Measurements from ENCODE around the gene GOLGA6B. TPM values are rescaled to one million over a fixed set of nuclear protein-coding genes. Genes with fewer than 3 reads are reported as not detected.
"Not testable (repeated sequence)": the region's sequence is repeated elsewhere in the genome, so short reads cannot be mapped to it uniquely, and the experiment has no call there.

Gene GOLGA6B
- total RNA-seq, 2 donors from 2014 or later, result not detected

- H3K4me3 ChIP-seq; H3K9me3 ChIP-seq; H3K36me3 ChIP-seq; H3K27me3 ChIP-seq (replicated peaks; ENCODE audit: insufficient read depth); DNase-seq (ENCODE audit: low spot score); H3K27ac ChIP-seq; H3K4me1 ChIP-seq (ENCODE audit: control insufficient read depth in 1 of 2, low read depth in 2 of 2); ATAC-seq (ENCODE audit: insufficient number of reproducible peaks, low FRiP score, low read depth): not testable (repeated sequence)
These were observed 6.6 kb downstream of the GOLGA6B start for GRCh38 chr15:72661081-72661480.

- H3K36me3 ChIP-seq; ATAC-seq (ENCODE audit: insufficient number of reproducible peaks, low FRiP score, low read depth); H3K27ac ChIP-seq; H3K4me1 ChIP-seq (ENCODE audit: control insufficient read depth in 1 of 2, low read depth in 2 of 2); H3K9me3 ChIP-seq; H3K27me3 ChIP-seq (replicated peaks; ENCODE audit: insufficient read depth); H3K4me3 ChIP-seq; DNase-seq (ENCODE audit: low spot score): not testable (repeated sequence)
These were observed 9.4 kb downstream of the GOLGA6B start for GRCh38 chr15:72663931-72664330.

- H3K27me3 ChIP-seq (replicated peaks; ENCODE audit: insufficient read depth); H3K4me3 ChIP-seq; H3K9me3 ChIP-seq; DNase-seq (ENCODE audit: low spot score); H3K4me1 ChIP-seq (ENCODE audit: control insufficient read depth in 1 of 2, low read depth in 2 of 2); H3K27ac ChIP-seq; H3K36me3 ChIP-seq; ATAC-seq (ENCODE audit: insufficient number of reproducible peaks, low FRiP score, low read depth): not testable (repeated sequence)
These were observed 11.2 kb downstream of the GOLGA6B start for GRCh38 chr15:72665706-72666105.

- not testable (repeated sequence) for H3K27ac ChIP-seq; H3K36me3 ChIP-seq; H3K9me3 ChIP-seq; ATAC-seq (ENCODE audit: insufficient number of reproducible peaks, low FRiP score, low read depth); H3K4me1 ChIP-seq (ENCODE audit: control insufficient read depth in 1 of 2, low read depth in 2 of 2); DNase-seq (ENCODE audit: low spot score); H3K27me3 ChIP-seq (replicated peaks; ENCODE audit: insufficient read depth); H3K4me3 ChIP-seq
These were observed 15.3 kb downstream of the GOLGA6B start for GRCh38 chr15:72669803-72670202.

GRCh38 chr15:72670656-72671352 lies 16.3 kb downstream of the GOLGA6B start:
- peak; percentile 69 for TF ChIP-seq CTCF (IDR thresholded peaks at IDR 0.05)
- not testable (repeated sequence) for H3K9me3 ChIP-seq; H3K4me1 ChIP-seq (ENCODE audit: control insufficient read depth in 1 of 2, low read depth in 2 of 2); H3K36me3 ChIP-seq; H3K27me3 ChIP-seq (replicated peaks; ENCODE audit: insufficient read depth); H3K27ac ChIP-seq
- H3K4me3 ChIP-seq, result peak overlapping the region; percentile 60
- DNase-seq (ENCODE audit: low spot score), result peak; percentile 24
- ATAC-seq (ENCODE audit: insufficient number of reproducible peaks, low FRiP score, low read depth), result peak; percentile 55

GRCh38 chr15:72671525-72671924 lies 17.0 kb downstream of the GOLGA6B start:
- TF ChIP-seq CTCF (IDR thresholded peaks at IDR 0.05), result no peak
- no peaks in the 10 kb centered on the region for H3K9me3 ChIP-seq
- no peak overlapping the region for H3K27ac ChIP-seq
- ATAC-seq (ENCODE audit: insufficient number of reproducible peaks, low FRiP score, low read depth), result peak; percentile 20
- no peak overlapping the region for H3K4me3 ChIP-seq
- peaks cover 0 to 5% of the 10 kb centered on the region in 2 donors for H3K4me1 ChIP-seq (ENCODE audit: control insufficient read depth in 1 of 2, low read depth in 2 of 2)
- H3K27me3 ChIP-seq (replicated peaks; ENCODE audit: insufficient read depth), result no peaks in the 10 kb centered on the region
- no peak for DNase-seq (ENCODE audit: low spot score)
- no peaks in the 10 kb centered on the region for H3K36me3 ChIP-seq

GRCh38 chr15:72676838-72677237 lies 22.3 kb downstream of the GOLGA6B start:
- Histone ChIP-seq H3K36me3 (no peaks in the 10 kb centered on the region), H3K27ac (no peak overlapping the region), H3K27me3 (replicated peaks; ENCODE audit: insufficient read depth) (no peaks in the 10 kb centered on the region), H3K4me1 (ENCODE audit: control insufficient read depth in 1 of 2, low read depth in 2 of 2) (no peaks in the 10 kb centered on the region), H3K4me3 (no peak overlapping the region), H3K9me3 (no peaks in the 10 kb centered on the region)
- no peak for TF ChIP-seq CTCF (IDR thresholded peaks at IDR 0.05)
- no peak for ATAC-seq (ENCODE audit: insufficient number of reproducible peaks, low FRiP score, low read depth)
- DNase-seq (ENCODE audit: low spot score), result no peak
